Loucy (cell line): Measurements from ENCODE around the gene SPOCK2.

Experiments
- H2AFZ ChIP-seq: fragments of 200-600 bp; sonication (generic); 2 replicates; pipeline ENCODE4 v1.6.0; 2016; ENCODE audit warnings: antibody characterized with exemption, mild to moderate bottlenecking, low read length, moderate library complexity
- H3F3A ChIP-seq: fragments of 200-600 bp; 2 replicates; pipeline ENCODE4 v1.6.0; 2016; ENCODE audit warnings: antibody characterized with exemption, low read depth, mild to moderate bottlenecking
- H3K27me3 ChIP-seq: fragments of 200-600 bp; sonication (generic); 2 replicates; pipeline ENCODE4 v1.6.1; 2014; ENCODE audit warnings: low read length, mild to moderate bottlenecking; ENCODE audit not compliant: insufficient read depth, poor library complexity, severe bottlenecking
- H3K36me3 ChIP-seq: fragments of 200-600 bp; sonication (generic); 2 replicates; pipeline ENCODE4 v1.6.1; 2016; ENCODE audit warnings: low read length; ENCODE audit not compliant: insufficient read depth
- H3K4me1 ChIP-seq: fragments of 200-600 bp; sonication (generic); 2 replicates; pipeline ENCODE4 v1.5.1; 2014; ENCODE audit warnings: low read length, mild to moderate bottlenecking; ENCODE audit not compliant: insufficient read depth, poor library complexity, severe bottlenecking
- H3K4me2 ChIP-seq: fragments of 200-600 bp; sonication (generic); 2 replicates; pipeline ENCODE4 v1.6.0; 2014; ENCODE audit warnings: antibody characterized with exemption, low read length, low read depth, mild to moderate bottlenecking; ENCODE audit not compliant: poor library complexity, severe bottlenecking
- H3K4me3 ChIP-seq: fragments of 200-600 bp; sonication (generic); 2 replicates; pipeline ENCODE4 v1.5.1; 2014; ENCODE audit warnings: low read length, mild to moderate bottlenecking, mixed read lengths; ENCODE audit not compliant: poor library complexity, severe bottlenecking
- H3K79me2 ChIP-seq: fragments of 200-600 bp; sonication (generic); 2 replicates; pipeline ENCODE4 v1.6.1; 2014; ENCODE audit warnings: low read length; ENCODE audit not compliant: insufficient read depth
- H3K9ac ChIP-seq: fragments of 200-600 bp; sonication (generic); 2 replicates; pipeline ENCODE4 v1.6.0; 2014; ENCODE audit warnings: mild to moderate bottlenecking, low read depth, low read length, moderate library complexity; ENCODE audit not compliant: poor library complexity, severe bottlenecking
- H3K9me2 ChIP-seq: fragments of 200-600 bp; sonication (generic); replicated peaks from 2 replicates; pipeline ENCODE4 v1.6.1; 2016; ENCODE audit warnings: low read depth, low read length, mixed read lengths
- H3K9me3 ChIP-seq: fragments of 200-600 bp; sonication (generic); 2 replicates; pipeline ENCODE4 v1.6.1; 2014; ENCODE audit warnings: mild to moderate bottlenecking, antibody characterized with exemption, low read length, low read depth; ENCODE audit not compliant: insufficient read depth
- H4K20me1 ChIP-seq: fragments of 200-600 bp; sonication (generic); 2 replicates; pipeline ENCODE4 v1.6.0; 2014; ENCODE audit warnings: antibody characterized with exemption, low read length, mild to moderate bottlenecking; ENCODE audit not compliant: insufficient read depth, poor library complexity, severe bottlenecking
- CTCF ChIP-seq: fragments of 200-600 bp; sonication (generic); conservative IDR thresholded peaks from 2 replicates; pipeline ENCODE4 v1.5.1; 2014; ENCODE audit warnings: mild to moderate bottlenecking, antibody characterized with exemption, low read length
- EZH2phosphoT487 ChIP-seq: fragments of 200-600 bp; IDR thresholded peaks from 2 replicates; pipeline ENCODE4 v1.6.1; 2018; ENCODE audit warnings: antibody characterized with exemption, mild to moderate bottlenecking, moderate library complexity, borderline replicate concordance

SPOCK2 gene

GRCh38 chr10:72011468-72011867 is 76.9 kb downstream of the SPOCK2 start:
- Histone ChIP-seq H3K9ac (no peak overlapping the region), H3K79me2 (no peaks in the 10 kb centered on the region), H4K20me1 (no peaks in the 10 kb centered on the region), H2AFZ (no peak overlapping the region), H3F3A (no peaks in the 10 kb centered on the region), H3K36me3 (no peaks in the 10 kb centered on the region), H3K9me2 (no peaks in the 10 kb centered on the region), H3K4me3 (no peak overlapping the region), H3K4me2 (no peak overlapping the region), H3K27me3 (no peaks in the 10 kb centered on the region), H3K4me1 (no peaks in the 10 kb centered on the region), H3K9me3 (no peaks in the 10 kb centered on the region)
- no peak for TF ChIP-seq EZH2phosphoT487
- no peak for TF ChIP-seq CTCF

DNA sequence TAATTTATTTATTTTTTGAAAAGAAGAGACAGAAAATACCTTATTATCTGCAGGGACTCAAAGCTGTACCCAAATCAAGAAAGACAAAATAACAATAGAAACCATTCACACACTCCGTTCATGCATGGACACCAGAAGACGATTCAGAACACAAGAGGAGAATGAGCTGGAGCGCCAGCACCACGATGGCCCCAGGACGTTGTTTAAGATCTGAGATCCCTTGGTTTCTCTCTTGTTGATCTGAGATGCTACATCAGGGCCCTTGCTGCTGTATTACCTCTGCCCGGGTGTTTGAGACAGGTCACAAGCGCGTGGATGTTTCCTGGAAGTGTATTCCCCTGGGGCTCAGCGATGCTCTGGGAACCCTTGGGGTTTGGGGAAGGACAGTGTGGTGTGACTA is 77.3 kb downstream of the SPOCK2 start:
- no peaks in the 10 kb centered on the region for H3K9me3 ChIP-seq
- no peaks in the 10 kb centered on the region for H4K20me1 ChIP-seq
- no peak overlapping the region for H3K4me2 ChIP-seq
- no peaks in the 10 kb centered on the region for H3K36me3 ChIP-seq
- no peak overlapping the region for H3K9ac ChIP-seq
- no peaks in the 10 kb centered on the region for H3F3A ChIP-seq
- H3K9me2 ChIP-seq: no peaks in the 10 kb centered on the region
- no peaks in the 10 kb centered on the region for H3K4me1 ChIP-seq
- TF ChIP-seq EZH2phosphoT487 (no peak), CTCF (no peak)
- no peak overlapping the region for H2AFZ ChIP-seq
- H3K79me2 ChIP-seq: no peaks in the 10 kb centered on the region
- no peaks in the 10 kb centered on the region for H3K27me3 ChIP-seq
- H3K4me3 ChIP-seq: no peak overlapping the region

DNA sequence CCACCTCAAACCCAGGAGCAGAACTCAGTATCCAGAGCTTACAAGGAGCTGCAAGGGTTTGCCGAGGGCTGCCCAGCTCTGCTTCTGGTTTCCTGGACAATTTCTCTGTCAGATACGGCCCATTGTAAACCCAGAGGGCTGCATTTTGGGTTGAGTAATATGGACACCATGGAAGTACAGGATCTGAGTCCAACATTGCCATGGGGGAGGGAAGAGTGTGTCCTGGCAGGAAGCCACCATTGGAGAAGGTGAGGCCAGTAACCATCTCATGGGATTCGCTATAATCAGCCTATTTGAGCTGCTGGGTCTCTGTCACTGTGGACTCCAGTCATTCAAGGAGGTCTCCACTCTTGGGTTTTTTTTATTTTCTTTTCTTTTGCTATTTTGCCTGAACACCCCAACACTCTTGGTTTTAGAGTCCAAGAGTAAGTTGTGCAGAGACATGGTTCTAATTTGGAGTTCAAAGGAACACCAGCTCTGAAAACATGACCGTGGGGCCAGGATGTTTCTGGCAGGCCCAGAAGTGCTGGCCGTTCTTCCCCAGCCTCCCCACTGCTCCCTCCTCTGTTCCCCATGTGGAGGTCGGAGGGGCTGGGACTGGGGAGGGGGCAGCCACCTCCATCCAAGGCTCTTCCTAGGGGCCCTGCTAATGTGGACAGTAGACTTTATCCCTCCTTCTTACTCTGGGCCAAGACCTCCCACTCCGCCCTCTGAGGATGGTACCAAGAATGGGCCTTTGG is 77.9 kb downstream of the SPOCK2 start:
- Histone ChIP-seq H3K4me2 (no peak overlapping the region), H3K9ac (no peak overlapping the region), H4K20me1 (no peaks in the 10 kb centered on the region), H3K79me2 (no peaks in the 10 kb centered on the region), H3K4me3 (no peak overlapping the region), H3K27me3 (no peaks in the 10 kb centered on the region), H3K36me3 (no peaks in the 10 kb centered on the region), H2AFZ (no peak overlapping the region), H3F3A (no peaks in the 10 kb centered on the region), H3K4me1 (no peaks in the 10 kb centered on the region), H3K9me3 (no peaks in the 10 kb centered on the region), H3K9me2 (no peaks in the 10 kb centered on the region)
- TF ChIP-seq CTCF (no peak), EZH2phosphoT487 (no peak)
